HepG2 (cell line): ENCODE results near the gene PTGR2. TPM values are rescaled to one million over a fixed set of nuclear protein-coding genes. Genes with fewer than 3 reads are reported as not detected.
A peak's percentile ranks its signal among the peaks of the same experiment; 100 is the strongest.

Experiments used
- KAT8 ChIP-seq: IDR thresholded peaks from 2 replicates; pipeline ENCODE4 v1.6.1; 2016; ENCODE audit warnings: missing genetic modification reagents, missing compliant biosample characterization
- NAIF1 ChIP-seq: sonication (generic); formaldehyde crosslinking; IDR thresholded peaks from 2 replicates; pipeline ENCODE4 v1.5.0; 2020; ENCODE audit warnings: mild to moderate bottlenecking, missing genetic modification reagents, borderline replicate concordance
- PCBP2 ChIP-seq: fragments of 200-400 bp; formaldehyde crosslinking; optimal IDR thresholded peaks from 2 replicates; pipeline ENCODE3; 2018; ENCODE audit warnings: low read length, low read depth; ENCODE audit not compliant: poor library complexity, severe bottlenecking
- STAT5B ChIP-seq: sonication (generic); formaldehyde crosslinking; IDR thresholded peaks from 2 replicates; pipeline ENCODE4 v1.4.0; 2020; ENCODE audit warnings: missing genetic modification reagents
- ZBTB38 ChIP-seq: sonication (generic); formaldehyde crosslinking; IDR thresholded peaks from 2 replicates; pipeline ENCODE4 v1.5.1; 2020; ENCODE audit warnings: mild to moderate bottlenecking, missing genetic modification reagents
- ZFY ChIP-seq: sonication (generic); formaldehyde crosslinking; IDR thresholded peaks from 2 replicates; pipeline ENCODE4 v1.4.0; 2020; ENCODE audit warnings: missing genetic modification reagents
- ZNF33B ChIP-seq: sonication (generic); formaldehyde crosslinking; IDR thresholded peaks from 2 replicates; pipeline ENCODE4 v1.5.1; 2020; ENCODE audit warnings: mild to moderate bottlenecking, missing genetic modification reagents
- ZNF460 ChIP-seq: sonication (generic); formaldehyde crosslinking; IDR thresholded peaks from 2 replicates; pipeline ENCODE4 v1.5.1; 2020; ENCODE audit warnings: missing genetic modification reagents, mild to moderate bottlenecking, borderline replicate concordance
- ZNF552 ChIP-seq: sonication (generic); formaldehyde crosslinking; IDR thresholded peaks from 2 replicates; pipeline ENCODE4 v1.9.0; 2022; ENCODE audit warnings: missing genetic modification reagents, mild to moderate bottlenecking, borderline replicate concordance
- ZNF589 ChIP-seq: sonication (generic); formaldehyde crosslinking; conservative IDR thresholded peaks from 2 replicates; pipeline ENCODE4 v1.8.0; 2022; ENCODE audit warnings: mild to moderate bottlenecking, moderate library complexity, missing genetic modification reagents
- ZNF709 ChIP-seq: sonication (generic); formaldehyde crosslinking; IDR thresholded peaks from 2 replicates; pipeline ENCODE4 v1.5.0; 2020; ENCODE audit warnings: mild to moderate bottlenecking, missing genetic modification reagents
- ZNF773 ChIP-seq: sonication (generic); formaldehyde crosslinking; IDR thresholded peaks from 2 replicates; pipeline ENCODE4 v1.4.0; 2020; ENCODE audit warnings: missing genetic modification reagents, borderline replicate concordance
- ZNF776 ChIP-seq: sonication (generic); formaldehyde crosslinking; IDR thresholded peaks from 2 replicates; pipeline ENCODE4 v1.4.0; 2020; ENCODE audit warnings: mild to moderate bottlenecking, missing genetic modification reagents
- ZNF839 ChIP-seq: sonication (generic); formaldehyde crosslinking; IDR thresholded peaks from 2 replicates; pipeline ENCODE4 v1.4.0; 2020; ENCODE audit warnings: missing genetic modification reagents, mild to moderate bottlenecking, borderline replicate concordance
- polyA plus RNA-seq, 8 experiments: library from polyadenylated mRNA; depleted of rRNA in 3 of 8; stranded (reverse) in 7 of 8; unstranded in 1 of 8; fragments of >200 nt; fragmentation: Illumina TruSeq in 4 of 8; extraction: Trizol in 4 of 8; gene quantifications; 2 replicates each; pipeline versions ENCODE4 v1.2.1 to v1.2.3, GENCODE V29; 2011 to 2016; ENCODE audit warnings: low read depth in 4 of 8, missing spikeins in 1 of 8, mixed read lengths in 1 of 8; ENCODE audit not compliant: insufficient read depth in 1 of 8
- total RNA-seq, 5 experiments: library from RNA; depleted of rRNA; stranded (reverse); fragments of >200 nt; fragmentation: Illumina TruSeq; extraction: Trizol; gene quantifications; 2 replicates each; pipeline ENCODE4 v1.2.3, GENCODE V29; 2016; ENCODE audit warnings: low read depth in 1 of 5
- TF ChIP-seq, protein P1 (sequence below): sonication (generic); formaldehyde crosslinking; IDR thresholded peaks from 2 replicates; pipeline ENCODE4 v1.5.1; 2020; ENCODE audit warnings: mild to moderate bottlenecking, missing genetic modification reagents, moderate library complexity
- TF ChIP-seq, protein P2 (sequence below): sonication (generic); formaldehyde crosslinking; conservative IDR thresholded peaks from 2 replicates; pipeline ENCODE4 v1.4.0; 2020; ENCODE audit warnings: missing genetic modification reagents
- TF ChIP-seq, protein P3 (sequence below): sonication (generic); formaldehyde crosslinking; IDR thresholded peaks from 2 replicates; pipeline ENCODE4 v1.4.0; 2020; ENCODE audit warnings: mild to moderate bottlenecking, missing genetic modification reagents
- TF ChIP-seq, protein P4 (sequence below): sonication (generic); formaldehyde crosslinking; IDR thresholded peaks from 2 replicates; pipeline ENCODE4 v1.8.0; 2022; ENCODE audit warnings: mild to moderate bottlenecking, missing genetic modification reagents; ENCODE audit not compliant: insufficient replicate concordance

The PTGR2 gene
- total and polyA plus RNA-seq, 2 of the 13 experiments (the other 11 are each of a cell fraction or from before 2014, with no cell fraction given): 3.0 to 4.3 TPM

DNA sequence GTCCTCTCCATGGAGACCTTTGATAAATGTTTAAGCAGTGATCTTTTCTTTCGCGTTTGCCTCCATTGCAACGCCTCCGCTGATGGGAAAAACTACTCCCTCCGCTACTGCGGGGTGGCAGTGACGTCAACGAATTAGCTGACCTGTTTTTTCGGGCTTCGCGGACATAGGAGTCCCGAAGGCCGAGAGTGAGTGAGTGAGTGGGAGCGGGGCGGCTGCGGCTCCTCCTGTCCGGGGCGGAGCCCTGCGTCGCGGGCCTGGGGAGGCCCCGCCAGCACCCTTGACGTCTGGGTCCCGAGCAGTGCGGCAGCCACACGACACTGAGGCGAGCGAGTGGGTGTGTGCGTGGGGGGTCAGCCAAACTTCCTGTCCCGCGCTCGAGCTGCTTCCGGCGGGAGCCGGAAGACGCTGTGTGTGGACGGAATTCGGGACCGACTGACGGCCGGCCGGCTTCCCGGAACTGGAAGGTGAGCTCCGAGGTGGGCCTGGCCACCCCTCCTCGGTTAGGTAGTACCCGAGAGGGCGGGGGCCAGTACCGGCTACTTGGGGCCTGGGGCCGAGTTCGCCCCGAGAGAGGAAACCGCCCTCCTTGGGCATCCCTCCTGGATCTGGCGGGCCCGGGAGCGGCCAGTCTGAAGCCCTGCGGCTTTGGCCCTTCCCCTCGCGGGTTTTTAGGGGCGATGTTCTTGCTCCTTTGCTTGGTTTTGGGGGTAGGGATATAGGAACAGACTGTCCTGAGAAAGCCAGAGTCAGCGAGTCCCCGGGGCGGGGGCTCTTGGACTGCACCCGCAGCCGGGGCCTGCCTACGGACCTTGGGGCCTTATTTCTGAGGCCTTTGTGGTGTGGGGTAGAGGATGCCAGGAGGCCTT is 35.1 kb downstream of the PTGR2 start, which contains the start of gene ZNF410 (continued):
- TF ChIP-seq, protein P1, sequence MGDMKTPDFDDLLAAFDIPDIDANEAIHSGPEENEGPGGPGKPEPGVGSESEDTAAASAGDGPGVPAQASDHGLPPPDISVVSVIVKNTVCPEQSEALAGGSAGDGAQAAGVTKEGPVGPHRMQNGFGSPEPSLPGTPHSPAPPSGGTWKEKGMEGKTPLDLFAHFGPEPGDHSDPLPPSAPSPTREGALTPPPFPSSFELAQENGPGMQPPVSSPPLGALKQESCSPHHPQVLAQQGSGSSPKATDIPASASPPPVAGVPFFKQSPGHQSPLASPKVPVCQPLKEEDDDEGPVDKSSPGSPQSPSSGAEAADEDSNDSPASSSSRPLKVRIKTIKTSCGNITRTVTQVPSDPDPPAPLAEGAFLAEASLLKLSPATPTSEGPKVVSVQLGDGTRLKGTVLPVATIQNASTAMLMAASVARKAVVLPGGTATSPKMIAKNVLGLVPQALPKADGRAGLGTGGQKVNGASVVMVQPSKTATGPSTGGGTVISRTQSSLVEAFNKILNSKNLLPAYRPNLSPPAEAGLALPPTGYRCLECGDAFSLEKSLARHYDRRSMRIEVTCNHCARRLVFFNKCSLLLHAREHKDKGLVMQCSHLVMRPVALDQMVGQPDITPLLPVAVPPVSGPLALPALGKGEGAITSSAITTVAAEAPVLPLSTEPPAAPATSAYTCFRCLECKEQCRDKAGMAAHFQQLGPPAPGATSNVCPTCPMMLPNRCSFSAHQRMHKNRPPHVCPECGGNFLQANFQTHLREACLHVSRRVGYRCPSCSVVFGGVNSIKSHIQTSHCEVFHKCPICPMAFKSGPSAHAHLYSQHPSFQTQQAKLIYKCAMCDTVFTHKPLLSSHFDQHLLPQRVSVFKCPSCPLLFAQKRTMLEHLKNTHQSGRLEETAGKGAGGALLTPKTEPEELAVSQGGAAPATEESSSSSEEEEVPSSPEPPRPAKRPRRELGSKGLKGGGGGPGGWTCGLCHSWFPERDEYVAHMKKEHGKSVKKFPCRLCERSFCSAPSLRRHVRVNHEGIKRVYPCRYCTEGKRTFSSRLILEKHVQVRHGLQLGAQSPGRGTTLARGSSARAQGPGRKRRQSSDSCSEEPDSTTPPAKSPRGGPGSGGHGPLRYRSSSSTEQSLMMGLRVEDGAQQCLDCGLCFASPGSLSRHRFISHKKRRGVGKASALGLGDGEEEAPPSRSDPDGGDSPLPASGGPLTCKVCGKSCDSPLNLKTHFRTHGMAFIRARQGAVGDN (CRISPR knock-in tag): peak; percentile 98
- TF ChIP-seq STAT5B (CRISPR knock-in tag): no peak
- TF ChIP-seq ZNF773 (CRISPR knock-in tag): no peak
- TF ChIP-seq ZNF589 (CRISPR knock-in tag): no peak; the same call in 1 of the 2 replicates
- TF ChIP-seq ZBTB38 (CRISPR knock-in tag): peak; percentile 88
- no peak; the same call in 1 of the 2 replicates for TF ChIP-seq ZNF839 (CRISPR knock-in tag)
- TF ChIP-seq NAIF1 (CRISPR knock-in tag): no peak
- TF ChIP-seq ZNF709 (CRISPR knock-in tag): 0 out of 2 replicates have a peak, but pooled peaks have one; percentile 32
- TF ChIP-seq, protein P2, sequence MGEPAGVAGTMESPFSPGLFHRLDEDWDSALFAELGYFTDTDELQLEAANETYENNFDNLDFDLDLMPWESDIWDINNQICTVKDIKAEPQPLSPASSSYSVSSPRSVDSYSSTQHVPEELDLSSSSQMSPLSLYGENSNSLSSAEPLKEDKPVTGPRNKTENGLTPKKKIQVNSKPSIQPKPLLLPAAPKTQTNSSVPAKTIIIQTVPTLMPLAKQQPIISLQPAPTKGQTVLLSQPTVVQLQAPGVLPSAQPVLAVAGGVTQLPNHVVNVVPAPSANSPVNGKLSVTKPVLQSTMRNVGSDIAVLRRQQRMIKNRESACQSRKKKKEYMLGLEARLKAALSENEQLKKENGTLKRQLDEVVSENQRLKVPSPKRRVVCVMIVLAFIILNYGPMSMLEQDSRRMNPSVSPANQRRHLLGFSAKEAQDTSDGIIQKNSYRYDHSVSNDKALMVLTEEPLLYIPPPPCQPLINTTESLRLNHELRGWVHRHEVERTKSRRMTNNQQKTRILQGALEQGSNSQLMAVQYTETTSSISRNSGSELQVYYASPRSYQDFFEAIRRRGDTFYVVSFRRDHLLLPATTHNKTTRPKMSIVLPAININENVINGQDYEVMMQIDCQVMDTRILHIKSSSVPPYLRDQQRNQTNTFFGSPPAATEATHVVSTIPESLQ (CRISPR knock-in tag): no peak
- peak; percentile 74; the same call in 1 of the 2 replicates for TF ChIP-seq ZNF776 (CRISPR knock-in tag)
- TF ChIP-seq ZFY (CRISPR knock-in tag): peak; percentile 97
- no peak for TF ChIP-seq ZNF552 (CRISPR knock-in tag)
- TF ChIP-seq KAT8 (CRISPR knock-in tag): peak; percentile 96
- TF ChIP-seq PCBP2: no peak
- TF ChIP-seq, protein P3, sequence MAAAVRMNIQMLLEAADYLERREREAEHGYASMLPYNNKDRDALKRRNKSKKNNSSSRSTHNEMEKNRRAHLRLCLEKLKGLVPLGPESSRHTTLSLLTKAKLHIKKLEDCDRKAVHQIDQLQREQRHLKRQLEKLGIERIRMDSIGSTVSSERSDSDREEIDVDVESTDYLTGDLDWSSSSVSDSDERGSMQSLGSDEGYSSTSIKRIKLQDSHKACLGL (CRISPR knock-in tag): peak; percentile 94
- TF ChIP-seq, protein P4, sequence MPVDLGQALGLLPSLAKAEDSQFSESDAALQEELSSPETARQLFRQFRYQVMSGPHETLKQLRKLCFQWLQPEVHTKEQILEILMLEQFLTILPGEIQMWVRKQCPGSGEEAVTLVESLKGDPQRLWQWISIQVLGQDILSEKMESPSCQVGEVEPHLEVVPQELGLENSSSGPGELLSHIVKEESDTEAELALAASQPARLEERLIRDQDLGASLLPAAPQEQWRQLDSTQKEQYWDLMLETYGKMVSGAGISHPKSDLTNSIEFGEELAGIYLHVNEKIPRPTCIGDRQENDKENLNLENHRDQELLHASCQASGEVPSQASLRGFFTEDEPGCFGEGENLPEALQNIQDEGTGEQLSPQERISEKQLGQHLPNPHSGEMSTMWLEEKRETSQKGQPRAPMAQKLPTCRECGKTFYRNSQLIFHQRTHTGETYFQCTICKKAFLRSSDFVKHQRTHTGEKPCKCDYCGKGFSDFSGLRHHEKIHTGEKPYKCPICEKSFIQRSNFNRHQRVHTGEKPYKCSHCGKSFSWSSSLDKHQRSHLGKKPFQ (CRISPR knock-in tag): no peak
- TF ChIP-seq ZNF33B (CRISPR knock-in tag): no peak
- TF ChIP-seq ZNF460 (CRISPR knock-in tag): no peak
